ENCODE data around the gene ILKAP.

Gene ILKAP

DNA sequence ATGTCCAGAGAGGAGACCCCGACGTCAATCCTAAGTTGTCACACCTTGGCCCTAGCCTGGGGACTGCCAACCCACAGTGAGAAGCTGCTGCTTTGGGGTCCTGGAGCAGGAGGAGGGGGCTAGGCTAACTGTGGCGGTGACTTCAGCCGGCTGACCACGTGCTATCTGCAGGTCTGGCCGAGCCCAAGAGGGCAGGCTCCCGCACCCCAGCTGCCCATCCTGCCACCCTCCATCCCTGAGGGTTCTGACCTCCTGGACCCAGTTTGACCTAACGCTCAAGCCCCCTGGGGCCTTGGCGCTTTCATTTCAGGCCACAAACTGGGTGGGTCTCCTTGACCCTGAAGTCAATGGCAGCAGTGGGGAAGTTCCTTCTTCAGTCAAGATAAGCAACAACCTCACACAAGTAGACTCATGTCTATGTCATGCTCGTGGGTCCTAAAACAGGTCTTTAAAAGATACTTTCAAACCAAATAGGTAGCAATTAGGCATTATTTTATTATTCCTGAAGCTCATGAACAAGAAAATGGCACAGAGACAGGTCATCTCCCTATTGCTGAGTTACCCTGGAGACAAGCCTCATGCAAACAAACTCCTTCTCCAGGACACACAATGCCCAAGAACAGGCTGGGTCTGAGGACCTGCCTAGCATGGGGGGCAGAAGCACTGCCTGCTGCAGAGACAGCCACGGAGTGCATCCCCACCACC is 34.1 kb upstream of the ILKAP start:
- DNase-seq: no peak

DNA sequence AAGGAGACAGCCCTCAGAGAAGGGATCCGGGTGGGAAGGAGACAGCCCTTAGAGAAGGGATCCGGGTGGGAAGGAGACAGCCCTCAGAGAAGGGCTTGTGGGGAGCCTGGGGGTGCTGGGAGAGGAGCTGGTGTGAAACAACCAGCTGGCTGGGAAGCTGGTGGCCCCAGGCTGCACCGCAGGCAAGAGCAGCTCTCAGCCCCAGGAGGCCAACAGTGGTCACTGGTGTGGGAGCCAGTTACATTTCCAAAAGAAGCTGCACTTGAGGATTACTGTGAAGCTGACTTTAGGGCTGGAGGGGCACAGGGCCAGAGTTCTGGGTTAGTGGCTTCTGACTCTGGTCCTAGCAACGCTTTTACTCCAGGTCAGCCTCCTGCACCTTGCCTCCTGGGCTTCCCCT is 33.1 kb upstream of the ILKAP start:
- no peak for DNase-seq

DNA sequence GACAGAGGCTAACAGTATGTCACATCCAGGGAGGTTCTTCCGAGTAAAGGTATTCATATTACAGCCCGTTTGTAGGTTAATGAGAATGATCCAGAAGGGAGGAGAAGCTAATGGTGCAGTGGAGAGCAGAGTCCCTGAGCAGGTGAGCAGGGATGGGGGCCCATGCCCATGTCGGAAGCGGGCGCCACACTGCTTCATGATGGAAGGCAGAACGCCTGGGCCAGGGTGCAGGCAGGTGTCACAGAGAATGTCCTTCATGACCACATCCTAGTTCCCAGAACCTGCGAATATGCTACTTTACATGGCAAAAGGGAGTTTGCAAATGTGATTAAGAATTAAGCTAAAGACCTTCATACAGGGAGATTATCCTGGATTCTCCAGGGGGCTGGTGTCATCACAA is 32.4 kb upstream of the ILKAP start:
- no peak for DNase-seq

DNA sequence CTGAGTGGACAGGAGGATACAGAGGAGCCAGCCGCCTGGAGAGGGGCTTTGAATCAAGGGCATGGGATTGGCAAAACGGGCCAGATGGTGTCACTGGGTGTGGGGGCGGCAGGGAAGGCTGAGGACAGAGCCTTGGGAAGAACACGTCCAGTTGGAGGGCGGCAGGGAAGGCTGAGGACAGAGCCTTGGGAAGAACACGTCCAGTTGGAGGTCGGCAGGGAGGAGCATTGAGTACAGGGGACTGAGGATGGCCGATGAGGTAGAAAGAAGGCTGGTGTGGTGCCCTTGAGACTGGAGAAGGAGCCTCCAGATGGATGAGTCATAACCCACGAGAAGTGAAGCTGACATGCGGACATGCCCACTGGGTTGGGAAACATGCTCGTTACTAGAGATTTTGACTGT is 31.8 kb upstream of the ILKAP start:
- no peak for DNase-seq

DNA sequence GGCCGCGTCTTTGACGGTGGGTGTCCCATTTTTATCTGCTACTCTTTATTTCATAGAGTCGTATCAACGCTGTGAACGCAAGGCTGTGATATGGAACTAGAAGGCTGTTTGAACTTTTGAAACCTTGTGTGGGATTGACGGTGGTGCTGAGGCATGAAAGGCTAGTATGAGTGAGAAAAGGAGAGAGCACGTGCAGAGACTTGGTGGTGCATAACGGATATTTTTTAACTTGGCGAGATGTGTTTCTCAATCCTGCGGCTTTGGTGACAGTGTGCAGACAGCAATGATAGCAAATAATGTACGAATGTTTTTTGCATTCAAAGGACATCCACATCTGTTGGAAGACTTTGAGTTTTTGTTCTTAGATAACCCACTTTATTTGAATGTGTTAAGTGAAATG is 30.1 kb upstream of the ILKAP start:
- no peak for DNase-seq

DNA sequence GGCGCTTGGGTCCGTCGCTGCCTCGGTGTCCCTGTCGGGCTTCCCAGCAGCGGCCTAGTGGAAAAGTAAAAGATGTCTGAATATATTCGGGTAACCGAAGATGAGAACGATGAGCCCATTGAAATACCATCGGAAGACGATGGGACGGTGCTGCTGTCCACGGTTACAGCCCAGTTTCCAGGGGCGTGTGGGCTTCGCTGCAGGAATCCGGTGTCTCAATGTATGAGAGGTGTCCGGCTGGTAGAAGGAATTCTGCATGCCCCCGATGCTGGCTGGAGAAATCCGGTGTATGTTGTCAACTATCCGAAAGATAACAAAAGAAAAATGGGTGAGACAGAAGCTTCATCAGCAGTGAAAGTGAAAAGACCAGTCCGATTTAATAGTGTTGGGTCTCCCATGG is 28.3 kb upstream of the ILKAP start:
- DNase-seq: no peak

DNA sequence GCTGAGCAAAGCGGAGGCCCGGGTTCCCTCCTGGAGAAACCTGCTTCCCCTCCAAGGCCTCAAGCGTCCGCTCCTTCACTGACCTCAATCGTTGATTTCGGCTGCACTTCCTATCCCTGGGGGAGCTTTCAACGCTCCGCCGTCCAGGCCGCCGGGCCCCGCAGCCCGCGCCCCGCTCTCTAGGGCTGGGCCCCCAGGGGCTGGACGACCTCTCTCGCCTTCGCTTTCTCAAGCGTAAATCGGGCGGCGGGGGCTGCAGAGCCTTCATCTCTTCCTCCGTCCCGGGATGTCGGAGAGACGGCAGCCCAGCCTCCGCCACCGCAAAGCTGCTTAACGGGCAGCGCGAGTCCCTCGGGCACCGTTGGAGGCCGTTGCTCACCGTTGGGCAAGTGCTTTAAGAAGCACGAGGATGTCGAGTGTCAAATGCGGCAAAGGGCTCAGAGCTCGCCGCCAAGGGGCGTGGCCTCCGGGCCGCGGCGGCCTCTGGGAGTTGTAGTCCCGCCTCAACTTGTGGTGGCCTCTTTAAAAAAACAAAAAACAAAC is 27.8 kb upstream of the ILKAP start:
- DNase-seq: peak; percentile 48 to 78 (median 68)

DNA sequence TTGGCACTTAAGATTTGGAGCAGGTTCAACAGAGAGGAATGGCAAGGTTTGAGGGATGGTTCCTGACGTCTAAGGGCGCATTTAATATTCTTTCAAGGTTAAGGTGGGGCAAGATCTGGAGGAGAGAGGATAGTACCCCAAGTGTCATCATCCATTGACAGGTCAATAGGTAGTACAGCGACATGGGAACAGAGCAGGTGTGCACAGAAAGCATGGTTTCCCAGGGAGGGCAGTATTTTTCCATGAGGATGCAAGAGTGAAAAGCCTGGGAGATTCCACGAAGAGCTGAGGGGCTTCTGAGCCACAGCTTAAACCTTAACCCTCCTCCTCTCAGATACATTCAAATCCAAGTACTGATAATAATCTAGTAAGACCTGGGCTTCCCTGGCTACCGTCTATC is 27.2 kb upstream of the ILKAP start:
- no peak for DNase-seq

DNA sequence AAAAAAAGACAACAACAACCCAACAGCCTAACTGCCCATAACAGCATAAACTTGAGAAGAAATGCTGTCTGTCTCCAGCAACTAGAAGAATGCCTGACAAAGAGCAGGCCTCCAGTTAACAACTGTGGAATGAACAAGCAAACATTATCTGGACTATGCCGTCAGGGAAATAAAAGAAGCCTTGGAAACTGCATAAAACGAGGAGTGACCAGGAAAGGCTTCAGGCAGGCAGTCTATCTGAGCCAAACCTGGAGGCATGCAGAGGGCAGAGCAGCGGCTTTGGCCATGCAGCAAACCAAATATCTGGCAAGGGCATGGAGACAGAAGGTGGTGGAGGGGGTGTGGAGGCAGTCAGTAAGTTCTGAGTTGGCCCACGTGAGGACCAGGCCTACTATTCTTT is 25.2 kb upstream of the ILKAP start:
- DNase-seq: no peak

DNA sequence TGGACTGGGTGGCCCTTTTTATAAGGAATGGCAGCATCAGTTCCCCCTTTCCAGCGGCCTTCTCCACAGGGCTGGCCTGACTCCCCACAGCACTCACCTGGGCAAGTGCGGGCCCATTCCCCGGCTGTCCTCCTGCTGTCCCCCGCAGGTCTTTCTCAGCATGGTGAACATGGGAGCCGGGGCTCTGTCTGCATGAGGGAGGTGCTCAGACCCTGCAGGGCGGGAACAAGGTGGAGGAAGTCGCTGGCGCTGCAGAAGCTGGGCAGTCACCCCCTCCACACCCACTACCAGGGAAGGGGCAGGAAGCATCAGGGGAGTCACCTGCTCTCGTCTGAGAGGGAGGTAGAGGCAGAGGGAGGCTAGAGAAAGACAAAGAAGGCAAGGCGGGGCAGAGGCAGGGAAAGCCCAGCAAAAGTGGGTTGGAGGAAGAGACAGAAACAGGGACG is 24.1 kb upstream of the ILKAP start:
- DNase-seq: no peak

DNA sequence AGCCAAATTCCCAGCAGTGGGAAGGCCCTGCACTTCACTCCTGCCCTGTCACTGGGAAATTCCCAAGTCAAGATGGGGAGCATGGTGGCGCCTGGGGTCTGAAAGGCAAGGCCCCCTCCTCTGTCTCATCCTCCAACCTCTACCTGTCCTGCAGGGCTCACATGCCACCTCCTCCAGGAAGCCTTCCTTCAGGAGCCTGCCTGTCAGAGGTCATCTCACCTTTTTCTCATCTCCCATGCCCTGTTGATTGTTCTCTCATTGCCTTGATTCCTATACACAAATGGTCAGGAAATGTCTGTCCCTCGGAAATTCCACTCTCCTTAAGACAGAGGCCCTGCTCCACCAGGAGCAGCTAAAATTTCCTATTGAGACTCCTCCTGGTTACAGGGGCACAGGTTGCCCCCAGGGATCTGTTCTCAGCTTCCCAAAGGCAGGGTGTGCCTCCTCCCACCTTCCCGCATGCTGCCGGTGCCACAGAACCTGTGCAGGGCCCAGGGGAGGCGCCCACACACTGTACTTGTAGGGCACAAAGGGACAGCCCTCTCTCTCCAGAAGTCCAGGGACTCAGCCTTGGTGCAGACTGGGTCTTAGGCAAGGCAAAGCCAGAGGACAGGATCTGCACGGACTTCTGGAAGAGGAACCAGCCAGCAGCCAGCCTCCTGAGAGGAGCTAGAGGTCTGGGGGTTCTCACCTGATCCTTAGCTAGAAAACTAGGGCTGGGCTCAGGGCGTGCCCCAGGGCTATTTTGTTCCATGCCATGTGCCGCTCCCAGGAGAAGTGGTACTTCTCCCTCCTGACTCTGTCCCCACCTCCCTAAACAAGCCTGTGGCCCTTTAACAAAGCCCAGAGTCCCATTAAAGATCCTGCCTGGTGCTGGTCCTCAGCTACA is 23.4 kb upstream of the ILKAP start:
- DNase-seq: no peak

DNA sequence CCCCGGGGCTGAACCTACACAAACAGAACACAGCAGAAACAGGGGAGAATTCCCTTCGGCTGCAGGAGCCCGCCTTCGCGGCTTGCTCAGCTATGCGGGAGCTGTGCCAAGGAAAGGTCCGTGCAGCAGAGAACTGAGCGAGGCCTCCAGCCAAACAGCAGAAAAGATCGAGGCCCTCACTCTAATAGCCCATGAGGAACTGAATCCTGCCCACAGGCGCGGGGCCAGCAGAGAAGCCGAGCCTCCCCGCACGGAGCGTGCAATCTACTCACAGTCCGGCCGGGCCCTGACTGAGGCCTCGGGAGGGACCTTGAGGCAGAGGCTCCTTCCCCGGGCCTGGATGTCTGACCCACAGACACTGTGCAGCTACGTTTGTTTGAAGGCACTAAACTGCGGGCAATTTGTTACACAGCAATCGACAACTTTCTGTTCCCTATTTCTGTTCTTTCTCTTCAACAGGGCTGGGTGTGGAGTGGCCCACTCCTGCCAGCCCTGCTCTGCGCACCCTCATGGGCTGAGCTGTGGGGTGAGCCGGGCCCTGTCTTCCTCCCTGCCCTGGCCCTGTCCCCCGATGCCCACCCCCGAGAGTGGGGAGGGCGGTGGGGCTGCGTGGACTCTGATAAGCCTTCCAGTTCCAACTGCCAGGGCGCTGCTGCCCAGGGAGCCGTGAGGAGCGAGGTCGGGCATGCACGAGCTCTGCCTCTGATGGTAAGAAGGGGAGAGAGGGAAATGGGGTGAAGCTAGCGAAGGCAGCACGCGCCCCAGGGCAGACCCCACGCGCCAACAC is 22.6 kb upstream of the ILKAP start:
- no peak for DNase-seq

DNA sequence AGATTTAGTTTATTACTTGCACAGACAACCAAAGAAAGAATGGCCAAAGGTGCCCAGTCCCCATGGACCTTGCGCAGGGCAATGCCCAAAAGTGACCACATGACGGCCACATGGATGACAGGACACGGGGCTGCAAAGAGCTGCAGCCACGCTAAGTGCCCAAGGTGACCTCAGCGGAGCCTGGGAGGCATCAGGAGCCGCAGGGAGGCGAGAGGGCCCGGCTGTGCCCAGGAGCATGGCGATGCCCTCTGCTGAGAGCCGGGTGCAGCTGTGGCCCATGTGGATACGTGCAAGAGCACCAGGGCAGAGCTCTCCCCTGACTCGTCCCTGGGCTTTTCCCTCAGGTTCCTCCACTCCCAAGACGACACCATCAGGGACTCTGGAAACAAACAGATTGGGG is 21.6 kb upstream of the ILKAP start:
- no peak for DNase-seq

DNA sequence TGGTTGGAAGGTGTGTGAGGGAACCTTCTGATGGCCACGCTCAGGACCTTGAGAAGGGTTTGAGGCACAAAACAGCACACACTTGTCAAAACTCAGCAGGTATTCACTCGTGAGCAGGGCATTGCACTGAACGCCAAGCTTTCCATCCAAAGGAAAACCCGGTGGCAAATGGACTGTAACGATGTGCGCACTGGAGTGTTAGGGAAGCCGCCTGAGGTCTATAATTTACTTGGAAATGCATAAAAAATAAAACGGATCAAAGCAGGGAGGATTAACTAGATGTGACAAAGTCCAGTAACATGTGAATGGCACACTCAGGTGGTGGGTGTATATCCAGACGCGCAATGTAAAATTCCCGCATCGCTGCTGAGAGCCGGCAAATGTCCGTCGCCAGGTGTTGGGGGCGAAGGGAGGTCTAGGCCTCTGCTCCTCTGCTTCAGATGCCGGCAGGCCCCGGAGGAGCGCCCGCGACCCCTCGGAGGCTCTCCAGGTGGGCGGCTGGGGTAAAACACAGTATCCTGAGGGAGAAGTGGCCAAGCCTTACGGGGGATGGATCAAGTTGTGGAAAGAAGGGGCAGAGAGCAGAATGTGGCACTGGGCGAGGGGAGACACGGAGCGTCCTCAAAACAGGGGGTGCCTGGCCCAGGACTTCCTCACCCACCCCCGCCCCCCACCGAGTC is 21.0 kb upstream of the ILKAP start:
- DNase-seq: no peak

DNA sequence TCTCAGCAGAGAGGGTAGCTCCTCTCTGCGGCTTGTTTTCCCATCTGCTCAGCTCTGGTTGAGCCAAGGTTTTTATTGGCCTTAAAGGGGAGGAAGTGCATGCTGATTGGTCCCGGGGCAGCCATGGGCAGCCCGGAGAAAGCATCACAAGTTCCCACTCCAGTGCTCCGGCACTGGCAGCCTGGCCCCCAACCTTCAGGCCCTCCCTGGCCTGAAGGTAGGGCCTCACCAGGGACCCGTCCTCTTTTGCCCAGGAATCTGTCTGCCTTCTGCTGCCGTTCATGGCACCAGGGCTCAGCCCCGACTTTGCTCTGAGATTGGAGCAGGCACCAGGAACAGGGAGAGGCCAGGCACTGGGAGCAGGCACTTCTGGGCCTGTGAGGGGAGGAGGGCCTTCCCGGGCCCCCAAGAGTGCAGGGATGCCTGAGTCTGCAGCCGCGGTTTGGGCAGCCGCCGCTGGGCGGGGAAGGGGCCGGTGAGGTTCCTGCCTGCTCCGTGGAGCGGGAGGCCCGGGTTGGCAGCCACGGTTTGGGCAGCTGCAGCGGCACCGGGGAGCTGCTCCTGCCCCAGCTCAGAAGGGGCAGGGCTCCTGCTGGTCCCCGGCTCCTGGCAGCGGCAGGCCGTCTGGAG is 17.5 kb upstream of the ILKAP start:
- no peak for DNase-seq

DNA sequence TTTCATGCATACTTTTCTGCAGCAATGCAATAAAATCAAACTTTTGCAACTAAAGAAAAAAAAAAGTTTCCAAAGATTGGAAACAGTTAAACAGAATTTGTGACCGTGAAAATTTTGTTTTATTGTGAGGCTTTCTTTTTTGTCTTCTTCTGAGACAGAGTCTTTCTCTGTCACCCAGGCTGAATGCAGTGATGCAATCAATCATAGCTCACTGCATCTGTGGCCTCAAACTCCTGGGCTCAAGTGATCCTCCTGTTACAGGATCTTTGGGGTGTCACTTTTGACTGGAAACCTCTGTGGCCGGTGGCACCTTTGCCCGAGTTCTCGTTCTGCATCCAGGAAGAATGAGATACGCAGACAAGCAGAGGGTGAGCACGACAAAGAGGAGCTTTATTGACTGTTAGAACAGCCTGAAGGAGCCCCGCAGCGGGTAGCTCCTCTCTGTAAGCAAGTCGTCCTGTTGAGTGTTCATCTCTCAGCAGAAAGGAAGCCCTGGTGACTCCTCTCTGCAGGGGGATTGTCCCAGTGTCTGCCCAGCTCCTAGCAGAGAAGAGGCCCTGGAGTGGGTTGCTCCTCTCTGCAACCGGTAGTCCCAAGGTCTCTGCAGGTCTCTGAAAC is 16.9 kb upstream of the ILKAP start:
- DNase-seq: no peak

DNA sequence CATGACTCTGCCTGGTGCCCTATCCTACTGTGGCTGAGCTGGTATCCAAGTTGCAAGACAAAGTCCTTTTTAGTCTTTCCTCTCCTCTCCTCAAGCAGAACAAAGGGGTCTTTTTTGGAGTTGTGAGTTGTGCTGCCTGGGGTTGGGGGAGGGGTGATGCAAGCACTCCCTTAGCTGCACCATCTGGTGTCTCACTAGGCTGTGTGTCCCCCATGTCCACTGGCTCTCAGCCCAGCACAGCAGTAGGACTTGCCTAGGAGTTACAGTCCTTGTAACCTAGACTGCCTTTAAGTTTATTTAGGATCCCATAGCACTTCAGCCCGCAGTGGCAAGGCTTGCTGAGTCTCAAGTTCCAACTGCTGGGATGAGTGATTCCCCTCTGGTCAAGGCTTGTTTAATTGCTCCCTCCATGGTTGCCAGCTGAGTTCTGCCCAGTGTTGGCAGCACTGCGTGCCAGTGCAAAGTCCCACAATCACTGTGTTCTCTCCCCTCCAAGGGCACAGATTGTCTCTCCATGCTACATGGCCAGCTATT is 13.2 kb upstream of the ILKAP start:
- no peak for DNase-seq

DNA sequence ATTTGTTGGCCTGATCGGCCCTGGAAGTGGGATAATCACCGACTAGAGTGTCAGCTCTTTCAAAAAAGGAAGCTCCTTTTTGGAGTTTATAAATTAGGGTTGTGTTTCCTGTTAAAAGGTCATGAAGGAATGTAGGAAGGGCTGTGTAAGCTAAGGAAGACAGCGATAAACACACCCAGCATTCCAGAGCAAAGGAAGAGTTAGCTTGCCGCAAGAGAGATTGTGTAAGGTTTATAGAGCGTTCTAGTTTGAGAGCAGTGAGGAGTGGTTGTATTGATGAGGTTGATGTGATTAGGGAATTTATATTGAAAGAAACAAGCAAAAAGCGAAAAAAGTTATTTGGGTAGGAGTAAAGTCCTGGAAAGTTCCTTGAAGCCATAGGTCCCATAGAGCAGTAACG is 3.5 kb upstream of the ILKAP start:
- no peak for DNase-seq

DNA sequence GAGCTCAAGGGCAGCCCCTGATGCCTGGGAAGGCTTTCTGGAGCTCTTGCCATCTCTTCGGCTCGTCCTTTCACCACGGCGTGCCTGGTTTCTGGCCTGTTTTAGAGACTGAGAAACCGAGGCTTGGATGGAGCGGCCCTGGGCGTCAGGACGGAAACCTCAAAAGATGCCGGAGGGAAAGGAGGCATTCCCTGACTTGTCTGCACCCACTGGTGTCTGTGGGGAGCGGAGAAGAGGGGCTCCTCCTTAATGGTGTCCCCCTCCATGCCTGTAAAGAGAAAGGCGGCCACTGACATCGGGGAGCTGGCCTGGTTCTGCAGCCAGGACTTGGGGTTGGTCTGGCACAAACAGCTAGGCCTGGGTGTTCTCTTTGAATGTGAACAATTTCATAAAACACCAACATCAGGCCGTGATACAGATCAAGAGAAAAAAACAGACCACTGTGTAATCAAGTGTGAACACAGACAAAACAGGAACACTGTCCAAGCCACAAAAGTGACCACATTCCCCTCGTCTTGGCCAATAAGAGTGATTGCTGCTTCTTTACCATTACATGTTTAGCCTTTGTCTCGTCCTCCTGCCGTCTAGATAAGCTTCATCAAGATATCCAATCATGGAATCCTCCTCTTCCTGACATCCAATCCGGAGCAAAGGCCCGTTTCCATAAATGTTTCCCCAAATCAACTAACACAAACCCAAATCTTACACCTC is 633 bp upstream of the ILKAP start:
- DNase-seq: no peak

DNA sequence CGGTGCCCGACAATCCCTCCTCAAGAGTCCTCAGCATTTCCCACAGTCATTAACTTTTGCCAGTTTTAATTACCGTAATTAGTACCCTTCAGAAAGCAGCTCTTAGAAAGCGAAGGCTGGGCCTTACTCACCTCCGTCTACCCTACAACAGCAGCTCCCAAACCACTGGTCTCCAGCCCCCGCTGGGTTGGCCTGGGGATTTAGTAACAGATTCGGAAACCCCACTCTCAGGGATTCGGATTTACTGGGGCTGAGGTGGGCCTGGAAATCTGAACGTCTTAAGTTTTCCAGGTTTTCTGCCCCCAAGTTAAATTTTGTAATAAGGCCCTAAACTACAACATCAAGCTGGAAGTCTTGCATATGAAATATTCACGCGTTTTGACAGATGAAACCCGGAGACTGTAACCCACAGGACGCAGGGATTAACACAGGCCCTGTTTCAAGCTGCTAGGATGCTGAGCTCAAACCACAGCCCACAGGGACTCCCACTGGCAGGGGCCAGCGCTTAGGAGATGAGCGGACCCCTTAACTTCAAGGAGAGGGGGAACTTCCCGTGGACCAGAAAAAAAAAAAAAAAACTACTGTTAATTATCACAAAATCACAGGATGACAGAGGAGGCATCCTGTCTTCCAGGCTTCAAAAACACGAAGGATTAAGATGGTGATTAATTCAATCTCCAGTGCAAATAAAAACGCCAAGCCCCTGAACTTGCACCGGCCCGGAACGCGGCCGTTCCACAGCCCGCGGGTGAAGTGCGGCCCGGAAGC is 985 bp downstream of the ILKAP start:
- DNase-seq: no peak

Data from stimulated activated naive CD4-positive, alpha-beta T cell (primary cell).